PFSK-1 (cell line): Measurements from ENCODE around the gene CLEC2L.

Source experiments
- FOXP2 ChIP-seq: optimal IDR thresholded peaks from 2 replicates; pipeline ENCODE3; 2011; ENCODE audit warnings: borderline replicate concordance, control low read depth, inconsistent platforms; ENCODE audit not compliant: insufficient read depth; ENCODE audit errors: extremely low read length, extremely low read depth
- POLR2AphosphoS5 ChIP-seq: IDR thresholded peaks from 2 replicates; pipeline ENCODE4 v1.6.1; 2012; ENCODE audit warnings: low read depth, mild to moderate bottlenecking, control low read depth, low read length, moderate library complexity
- SIN3A ChIP-seq: IDR thresholded peaks from 2 replicates; pipeline ENCODE4 v1.6.1; 2012; ENCODE audit warnings: mild to moderate bottlenecking, low read length, moderate library complexity, borderline replicate concordance; ENCODE audit not compliant: insufficient read depth
- TAF1 ChIP-seq: IDR thresholded peaks from 2 replicates; pipeline ENCODE4 v1.6.1; 2012; ENCODE audit warnings: low read length, control low read depth, borderline replicate concordance; ENCODE audit not compliant: insufficient read depth
- TF ChIP-seq, protein P1 (sequence below), 2 experiments: IDR thresholded peaks; 2 replicates each; pipeline versions ENCODE4 v1.6.1 to v1.8.0; 2011 to 2012; ENCODE audit warnings: low read depth in 2 of 2, low read length in 2 of 2, control low read depth in 1 of 2, inconsistent platforms in 1 of 2, mild to moderate bottlenecking in 1 of 2, moderate library complexity in 1 of 2; ENCODE audit not compliant: insufficient read depth in 1 of 2

The CLEC2L gene

GRCh38 chr7:139567647-139568345 is 44.3 kb downstream of the CLEC2L start:
- TF ChIP-seq POLR2AphosphoS5 (no peak), TAF1 (no peak), FOXP2 (no peak), SIN3A (no peak)
- TF ChIP-seq, protein P1, sequence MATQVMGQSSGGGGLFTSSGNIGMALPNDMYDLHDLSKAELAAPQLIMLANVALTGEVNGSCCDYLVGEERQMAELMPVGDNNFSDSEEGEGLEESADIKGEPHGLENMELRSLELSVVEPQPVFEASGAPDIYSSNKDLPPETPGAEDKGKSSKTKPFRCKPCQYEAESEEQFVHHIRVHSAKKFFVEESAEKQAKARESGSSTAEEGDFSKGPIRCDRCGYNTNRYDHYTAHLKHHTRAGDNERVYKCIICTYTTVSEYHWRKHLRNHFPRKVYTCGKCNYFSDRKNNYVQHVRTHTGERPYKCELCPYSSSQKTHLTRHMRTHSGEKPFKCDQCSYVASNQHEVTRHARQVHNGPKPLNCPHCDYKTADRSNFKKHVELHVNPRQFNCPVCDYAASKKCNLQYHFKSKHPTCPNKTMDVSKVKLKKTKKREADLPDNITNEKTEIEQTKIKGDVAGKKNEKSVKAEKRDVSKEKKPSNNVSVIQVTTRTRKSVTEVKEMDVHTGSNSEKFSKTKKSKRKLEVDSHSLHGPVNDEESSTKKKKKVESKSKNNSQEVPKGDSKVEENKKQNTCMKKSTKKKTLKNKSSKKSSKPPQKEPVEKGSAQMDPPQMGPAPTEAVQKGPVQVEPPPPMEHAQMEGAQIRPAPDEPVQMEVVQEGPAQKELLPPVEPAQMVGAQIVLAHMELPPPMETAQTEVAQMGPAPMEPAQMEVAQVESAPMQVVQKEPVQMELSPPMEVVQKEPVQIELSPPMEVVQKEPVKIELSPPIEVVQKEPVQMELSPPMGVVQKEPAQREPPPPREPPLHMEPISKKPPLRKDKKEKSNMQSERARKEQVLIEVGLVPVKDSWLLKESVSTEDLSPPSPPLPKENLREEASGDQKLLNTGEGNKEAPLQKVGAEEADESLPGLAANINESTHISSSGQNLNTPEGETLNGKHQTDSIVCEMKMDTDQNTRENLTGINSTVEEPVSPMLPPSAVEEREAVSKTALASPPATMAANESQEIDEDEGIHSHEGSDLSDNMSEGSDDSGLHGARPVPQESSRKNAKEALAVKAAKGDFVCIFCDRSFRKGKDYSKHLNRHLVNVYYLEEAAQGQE (IDR thresholded peaks at IDR 0.05; ENCODE audit: insufficient read depth in 1 of 2, low read depth in 2 of 2, low read length in 2 of 2), result no peak

DNA sequence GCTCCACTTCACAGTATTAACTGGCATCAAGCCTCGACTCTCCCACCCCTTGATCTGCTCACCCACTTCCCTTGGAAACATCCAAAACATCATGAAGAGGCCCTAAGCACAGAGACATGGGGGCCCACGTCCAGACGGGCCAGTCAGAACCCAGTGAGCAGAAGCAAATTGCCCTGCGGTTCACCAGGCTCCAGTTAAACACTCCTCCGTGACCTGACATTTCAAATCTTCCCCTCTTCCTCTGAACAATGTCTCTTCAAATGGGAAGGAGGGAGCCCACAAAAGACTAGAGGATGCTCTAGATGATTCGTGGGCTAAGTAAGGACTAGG is 44.8 kb downstream of the CLEC2L start:
- TF ChIP-seq FOXP2 (no peak), SIN3A (no peak), TAF1 (no peak), POLR2AphosphoS5 (no peak)
- TF ChIP-seq, protein P1 (IDR thresholded peaks at IDR 0.05; ENCODE audit: insufficient read depth in 1 of 2, low read depth in 2 of 2, low read length in 2 of 2), result no peak

DNA sequence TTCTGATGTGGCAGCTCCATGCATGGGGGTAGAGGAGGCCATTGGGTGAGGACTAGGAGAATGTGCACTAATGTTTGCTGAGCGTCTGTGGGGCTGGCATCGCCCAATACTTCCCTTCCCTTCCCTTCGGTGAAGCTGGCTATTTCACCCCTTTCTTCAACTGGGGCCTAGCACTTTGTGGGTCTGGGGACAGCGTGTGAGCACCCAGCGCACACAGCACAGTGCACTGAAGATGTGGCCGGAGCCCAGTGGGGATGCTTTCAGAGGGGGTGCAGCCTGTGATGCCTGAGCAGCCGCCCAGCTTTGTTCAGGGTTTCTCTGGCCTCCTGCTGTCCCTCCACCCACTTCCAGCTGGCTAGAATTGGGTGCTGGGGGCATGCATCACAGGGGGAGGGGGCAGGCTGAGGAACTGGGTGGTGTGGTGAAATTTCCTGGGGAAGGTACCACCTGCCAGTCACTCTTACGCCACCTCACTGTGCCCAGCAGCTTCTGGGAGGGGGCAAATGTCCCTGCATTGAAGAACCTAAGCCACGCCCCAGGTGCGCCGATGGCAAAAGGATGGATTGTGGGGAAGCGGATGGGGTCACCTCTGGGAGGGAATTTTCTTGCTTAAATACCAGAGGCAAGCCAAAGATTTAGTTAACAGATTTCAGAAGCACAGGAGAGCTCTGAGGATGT is 45.5 kb downstream of the CLEC2L start:
- no peak for TF ChIP-seq FOXP2
- TF ChIP-seq, protein P1 (IDR thresholded peaks at IDR 0.05; ENCODE audit: insufficient read depth in 1 of 2, low read depth in 2 of 2, low read length in 2 of 2), result no peak
- no peak for TF ChIP-seq POLR2AphosphoS5

DNA sequence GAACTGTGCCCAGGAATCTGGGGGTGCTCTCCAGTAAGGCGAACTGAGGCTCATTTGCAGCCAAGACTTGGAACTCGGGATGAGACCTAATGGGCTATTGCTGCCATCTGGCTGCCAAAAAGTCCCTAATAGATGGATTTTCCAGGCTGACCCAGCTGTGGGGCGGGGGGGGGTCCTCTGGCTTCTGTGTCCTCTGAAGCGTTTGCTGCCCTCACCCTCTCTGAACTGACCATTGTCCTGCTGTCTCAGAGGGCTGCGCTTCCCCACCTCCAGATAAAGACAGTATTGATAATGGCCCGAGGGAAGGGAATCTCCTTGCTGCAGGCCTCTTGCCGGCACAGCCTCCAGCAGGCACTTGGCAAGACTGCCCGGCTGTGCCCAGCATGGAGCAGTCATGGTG is 46.6 kb downstream of the CLEC2L start:
- TF ChIP-seq, protein P1 (IDR thresholded peaks at IDR 0.05; ENCODE audit: insufficient read depth in 1 of 2, low read depth in 2 of 2, low read length in 2 of 2), result no peak
- TF ChIP-seq FOXP2 (no peak), POLR2AphosphoS5 (no peak), SIN3A (no peak), TAF1 (no peak)

DNA sequence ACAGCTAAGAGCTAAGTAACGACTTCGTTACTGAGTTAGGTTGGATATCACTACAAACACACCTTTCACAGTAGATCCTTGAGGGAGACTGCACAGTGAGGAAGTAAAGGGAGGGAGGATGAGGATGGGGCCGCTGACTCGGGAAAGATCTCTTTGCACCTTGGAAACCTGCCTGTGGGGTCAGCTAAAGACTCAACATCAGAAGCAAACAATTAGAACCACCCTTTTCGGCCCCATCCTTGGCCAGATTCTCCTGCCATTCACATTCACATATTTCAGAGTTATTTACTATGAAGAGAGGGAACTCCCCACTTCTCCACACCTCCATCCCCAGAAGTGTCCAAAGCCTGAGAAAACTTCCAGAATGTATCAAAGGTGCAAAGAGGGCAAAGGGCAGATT is 47.1 kb downstream of the CLEC2L start:
- TF ChIP-seq TAF1 (no peak), POLR2AphosphoS5 (no peak), SIN3A (no peak), FOXP2 (no peak)
- TF ChIP-seq, protein P1 (IDR thresholded peaks at IDR 0.05; ENCODE audit: insufficient read depth in 1 of 2, low read depth in 2 of 2, low read length in 2 of 2), result no peak
